Measurements from ENCODE around the gene PYY.

- TF ChIP-seq, protein P1, sequence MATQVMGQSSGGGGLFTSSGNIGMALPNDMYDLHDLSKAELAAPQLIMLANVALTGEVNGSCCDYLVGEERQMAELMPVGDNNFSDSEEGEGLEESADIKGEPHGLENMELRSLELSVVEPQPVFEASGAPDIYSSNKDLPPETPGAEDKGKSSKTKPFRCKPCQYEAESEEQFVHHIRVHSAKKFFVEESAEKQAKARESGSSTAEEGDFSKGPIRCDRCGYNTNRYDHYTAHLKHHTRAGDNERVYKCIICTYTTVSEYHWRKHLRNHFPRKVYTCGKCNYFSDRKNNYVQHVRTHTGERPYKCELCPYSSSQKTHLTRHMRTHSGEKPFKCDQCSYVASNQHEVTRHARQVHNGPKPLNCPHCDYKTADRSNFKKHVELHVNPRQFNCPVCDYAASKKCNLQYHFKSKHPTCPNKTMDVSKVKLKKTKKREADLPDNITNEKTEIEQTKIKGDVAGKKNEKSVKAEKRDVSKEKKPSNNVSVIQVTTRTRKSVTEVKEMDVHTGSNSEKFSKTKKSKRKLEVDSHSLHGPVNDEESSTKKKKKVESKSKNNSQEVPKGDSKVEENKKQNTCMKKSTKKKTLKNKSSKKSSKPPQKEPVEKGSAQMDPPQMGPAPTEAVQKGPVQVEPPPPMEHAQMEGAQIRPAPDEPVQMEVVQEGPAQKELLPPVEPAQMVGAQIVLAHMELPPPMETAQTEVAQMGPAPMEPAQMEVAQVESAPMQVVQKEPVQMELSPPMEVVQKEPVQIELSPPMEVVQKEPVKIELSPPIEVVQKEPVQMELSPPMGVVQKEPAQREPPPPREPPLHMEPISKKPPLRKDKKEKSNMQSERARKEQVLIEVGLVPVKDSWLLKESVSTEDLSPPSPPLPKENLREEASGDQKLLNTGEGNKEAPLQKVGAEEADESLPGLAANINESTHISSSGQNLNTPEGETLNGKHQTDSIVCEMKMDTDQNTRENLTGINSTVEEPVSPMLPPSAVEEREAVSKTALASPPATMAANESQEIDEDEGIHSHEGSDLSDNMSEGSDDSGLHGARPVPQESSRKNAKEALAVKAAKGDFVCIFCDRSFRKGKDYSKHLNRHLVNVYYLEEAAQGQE (IDR thresholded peaks at IDR 0.05; ENCODE audit: insufficient read depth in 1 of 2, low read depth in 2 of 2, low read length in 2 of 2) = no peak
- TF ChIP-seq POLR2AphosphoS5 (IDR thresholded peaks at IDR 0.05; ENCODE audit: low read depth, low read length) = no peak
These were observed 33.1 kb downstream of the PYY start for GRCh38 chr17:43920500-43921095.
